Upper lobe of right lung (tissue), 1 donor: Measurements from ENCODE around the gene ROBO2. TPM values are rescaled to one million over a fixed set of nuclear protein-coding genes. Genes with fewer than 3 reads are reported as not detected.

Experiments
- ATAC-seq: fragments of 200-7000 bp; cut with Tn5 transposase; one replicate; pipeline ENCODE4 v1.9.1; 2020; ENCODE audit warnings: mild to moderate bottlenecking, moderate library complexity
- DNase-seq: peaks from one replicate; pipeline ENCODE4 v3.0.0-alpha.2; 2020
- H3K27ac ChIP-seq: fragments of 200-600 bp; one replicate; pipeline ENCODE4 v1.8.0; 2022
- H3K27me3 ChIP-seq: fragments of 200-600 bp; one replicate; pipeline ENCODE4 v1.8.0; 2022; ENCODE audit warnings: mild to moderate bottlenecking
- H3K36me3 ChIP-seq: fragments of 200-600 bp; one replicate; pipeline ENCODE4 v1.8.0; 2022
- H3K4me1 ChIP-seq: fragments of 200-600 bp; one replicate; pipeline ENCODE4 v1.8.0; 2022
- H3K4me3 ChIP-seq: fragments of 200-600 bp; one replicate; pipeline ENCODE4 v1.8.0; 2022; ENCODE audit warnings: mild to moderate bottlenecking
- H3K9me3 ChIP-seq: fragments of 200-600 bp; one replicate; pipeline ENCODE4 v1.8.0; 2022
- CTCF ChIP-seq: fragments of 200-600 bp; IDR thresholded peaks from one replicate; pipeline ENCODE4 v1.8.0; 2022; ENCODE audit warnings: antibody characterized with exemption
- intact Hi-C: fragments of 100-400 bp; cut with DNase I; formaldehyde crosslinking; loops from one replicate; pipeline ENCODE4 v1.11.0; 2022
- total RNA-seq: library from RNA; stranded (reverse); fragmentation: NEBNext Ultra II Directional; extraction: Animal tissue kit (Norgen Biotek cat#: 25700); gene quantifications from one replicate; pipeline ENCODE4 v1.2.1, GENCODE V29; 2021
- donor health status: DM: no; HTN: yes; CAD: no; lungs with severe emphysema.

ROBO2 gene
- total RNA-seq, 1 donor from 2014 or later: 27.1 TPM

- intact Hi-C loops: no loop called here
- DNase-seq: no peak
- no peak overlapping the region for H3K4me3 ChIP-seq
- TF ChIP-seq CTCF: no peak
- H3K27me3 ChIP-seq: no peaks in the 10 kb centered on the region
- no peaks in the 10 kb centered on the region for H3K4me1 ChIP-seq
- ATAC-seq: no peak
- no peak overlapping the region for H3K27ac ChIP-seq
- no peaks in the 10 kb centered on the region for H3K9me3 ChIP-seq
- H3K36me3 ChIP-seq: no peaks in the 10 kb centered on the region
These were observed 241.8 kb downstream of the ROBO2 start for GRCh38 chr3:77281721-77282120.

DNA sequence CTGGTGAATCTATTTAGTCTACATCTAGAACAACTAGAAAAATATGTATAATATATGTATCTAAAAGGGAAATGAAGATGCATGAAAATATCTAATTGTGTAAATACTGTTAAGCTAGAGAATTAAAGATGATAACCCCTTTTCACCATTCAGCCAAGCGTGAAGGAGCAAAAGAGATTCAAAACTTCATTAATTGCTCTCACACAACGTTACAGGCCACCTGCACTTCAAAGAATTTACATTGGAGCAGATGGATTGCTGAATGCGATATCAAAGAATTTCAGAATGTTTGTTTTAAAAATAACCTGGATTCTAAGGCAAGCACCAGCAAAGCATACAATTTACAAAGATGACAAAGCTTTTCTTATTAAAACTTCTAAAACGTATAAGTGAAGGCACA, 243.2 kb downstream of the ROBO2 start:
- Histone ChIP-seq H3K27me3 (no peaks in the 10 kb centered on the region), H3K4me3 (no peak overlapping the region), H3K4me1 (no peaks in the 10 kb centered on the region), H3K27ac (no peak overlapping the region), H3K36me3 (no peaks in the 10 kb centered on the region), H3K9me3 (no peaks in the 10 kb centered on the region)
- no peak for DNase-seq
- ATAC-seq: no peak
- intact Hi-C loops: no loop called here
- TF ChIP-seq CTCF: no peak

DNA sequence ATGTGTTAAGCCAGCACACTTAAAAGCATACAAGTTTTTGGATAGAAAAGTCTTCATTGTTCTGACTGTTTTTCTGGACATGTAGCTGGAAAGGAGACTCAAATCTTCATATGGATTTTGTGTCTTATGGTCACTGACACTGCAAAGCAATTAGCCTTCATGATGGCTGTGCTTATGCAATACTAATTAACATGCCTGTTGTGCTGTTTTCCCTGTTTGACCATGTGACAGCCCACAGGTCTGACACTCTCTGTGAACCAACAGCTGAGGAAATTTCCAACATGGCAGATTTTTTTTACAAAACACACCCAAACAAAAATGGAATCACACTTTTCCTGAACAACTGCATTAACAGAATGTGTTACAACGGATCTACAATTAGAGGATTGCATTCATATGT, 248.4 kb downstream of the ROBO2 start:
- Histone ChIP-seq H3K4me3 (no peak overlapping the region), H3K36me3 (no peaks in the 10 kb centered on the region), H3K4me1 (no peaks in the 10 kb centered on the region), H3K27ac (no peak overlapping the region), H3K9me3 (no peaks in the 10 kb centered on the region), H3K27me3 (no peaks in the 10 kb centered on the region)
- ATAC-seq (no peak), DNase-seq (no peak)
- TF ChIP-seq CTCF: no peak
- intact Hi-C loops: no loop called here

DNA sequence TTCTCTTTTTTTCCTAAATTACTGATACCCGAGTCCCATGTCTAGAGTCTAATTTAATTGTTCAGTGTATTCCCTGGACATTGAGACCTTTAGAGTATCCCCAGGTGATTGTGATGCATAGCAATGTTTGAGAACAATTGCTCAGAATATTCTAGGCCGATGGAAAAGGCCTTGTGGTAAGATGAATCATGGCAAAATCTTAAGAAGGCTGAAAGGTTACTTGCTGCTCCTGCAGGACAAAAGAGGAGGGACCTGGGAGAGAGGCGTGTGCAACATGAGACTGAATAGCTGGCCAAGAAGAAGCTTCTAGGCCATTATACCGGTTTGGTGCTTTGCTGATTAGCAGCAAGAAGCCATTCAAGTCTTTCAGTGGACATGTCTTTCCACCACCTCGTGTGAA, 256.6 kb downstream of the ROBO2 start:
- Histone ChIP-seq H3K27ac (no peak overlapping the region), H3K27me3 (no peaks in the 10 kb centered on the region), H3K4me3 (no peak overlapping the region), H3K4me1 (no peaks in the 10 kb centered on the region), H3K9me3 (no peaks in the 10 kb centered on the region), H3K36me3 (no peaks in the 10 kb centered on the region)
- no peak for TF ChIP-seq CTCF
- intact Hi-C loops: no loop called here
- DNase-seq (no peak), ATAC-seq (no peak)

DNA sequence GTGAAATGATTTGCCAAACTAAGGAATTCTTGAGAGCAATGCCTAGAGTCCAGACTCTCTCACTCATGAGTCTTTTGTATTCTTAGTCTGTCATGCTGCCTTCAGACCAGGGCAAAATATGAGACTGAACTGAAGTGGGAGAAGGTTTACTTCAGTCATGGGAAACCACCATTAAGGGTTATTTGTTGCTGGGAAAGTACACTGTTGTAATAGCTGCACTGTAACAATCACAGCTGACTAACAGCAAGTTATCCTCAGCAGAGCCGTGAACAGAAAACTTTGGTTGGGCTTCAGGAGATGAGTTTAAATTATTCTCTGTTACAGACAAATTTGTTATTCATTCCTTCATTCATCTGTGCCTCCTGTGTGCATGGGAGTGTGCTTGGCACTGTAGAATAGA, 258.5 kb downstream of the ROBO2 start:
- H3K36me3 ChIP-seq: no peaks in the 10 kb centered on the region
- no peak overlapping the region for H3K4me3 ChIP-seq
- ATAC-seq (no peak), DNase-seq (no peak)
- no peak overlapping the region for H3K27ac ChIP-seq
- no peaks in the 10 kb centered on the region for H3K4me1 ChIP-seq
- no peaks in the 10 kb centered on the region for H3K27me3 ChIP-seq
- intact Hi-C loops: no loop called here
- no peaks in the 10 kb centered on the region for H3K9me3 ChIP-seq
- TF ChIP-seq CTCF: no peak

DNA sequence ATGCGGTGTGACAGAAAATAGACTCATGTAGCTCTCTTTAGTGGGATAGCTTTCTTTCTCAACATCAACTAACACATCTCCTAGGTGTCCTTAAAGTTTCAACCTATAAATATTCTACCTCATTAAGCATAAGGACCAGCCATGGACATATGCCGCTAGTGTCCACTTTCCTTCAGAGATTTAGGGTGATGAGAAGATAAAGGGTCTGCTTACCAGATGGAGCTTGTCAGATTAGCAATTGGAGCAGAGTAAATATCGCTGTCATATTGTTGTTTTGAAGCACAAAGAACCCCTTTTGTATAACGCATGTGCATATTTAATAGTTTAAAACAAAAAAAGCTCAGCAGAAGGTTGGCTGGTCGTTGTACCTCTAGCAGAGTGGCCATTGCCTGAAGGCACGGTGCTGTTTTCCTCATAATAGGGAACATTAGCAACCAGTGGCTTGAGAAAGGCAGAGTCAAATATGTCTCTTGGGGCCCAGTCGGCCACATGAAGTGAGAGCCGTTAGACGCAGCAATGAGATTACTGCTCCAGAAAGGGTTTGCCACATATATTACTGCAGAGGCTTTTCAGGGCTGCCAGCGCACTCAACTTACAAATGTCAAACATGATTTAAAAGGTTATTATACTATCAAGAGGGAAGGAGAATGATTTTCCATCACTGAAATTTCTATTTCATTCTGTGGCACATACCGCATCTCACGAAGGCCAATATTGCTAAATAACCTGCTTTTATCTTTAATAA, 264.2 kb downstream of the ROBO2 start:
- Histone ChIP-seq H3K4me1 (no peaks in the 10 kb centered on the region), H3K36me3 (no peaks in the 10 kb centered on the region), H3K27me3 (no peaks in the 10 kb centered on the region), H3K27ac (no peak overlapping the region), H3K9me3 (no peaks in the 10 kb centered on the region), H3K4me3 (no peak overlapping the region)
- ATAC-seq (no peak), DNase-seq (no peak)
- no peak for TF ChIP-seq CTCF
- intact Hi-C loops: no loop called here
